K562 (cell line): ENCODE results near the gene SMIM13. TPM values are rescaled to one million over a fixed set of nuclear protein-coding genes. Genes with fewer than 3 reads are reported as not detected.

Experiments
- BDP1 ChIP-seq: IDR thresholded peaks from 3 replicates; pipeline ENCODE4 v1.6.1; 2011; ENCODE audit not compliant: insufficient read length, insufficient read depth
- CEBPB ChIP-seq: fragments of 450-650 bp; IDR thresholded peaks from 2 replicates; pipeline ENCODE4 v1.6.1; 2016; ENCODE audit warnings: missing genetic modification characterization, missing compliant biosample characterization
- DPF2 ChIP-seq: fragments of 450-650 bp; IDR thresholded peaks from 2 replicates; pipeline ENCODE4 v1.6.1; 2016
- HDAC2 ChIP-seq: fragments of 450-650 bp; IDR thresholded peaks from 2 replicates; pipeline ENCODE4 v1.6.1; 2016; ENCODE audit warnings: mild to moderate bottlenecking
- MCM3 ChIP-seq: fragments of 450-650 bp; IDR thresholded peaks from 2 replicates; pipeline ENCODE4 v1.6.1; 2016
- NFIX ChIP-seq: fragments of 250-450 bp; sonication (Bioruptor Pico); IDR thresholded peaks from 2 replicates; pipeline ENCODE4 v1.4.0; 2020; ENCODE audit warnings: low read depth, mild to moderate bottlenecking, moderate library complexity
- PCBP2 ChIP-seq: fragments of 200-400 bp; formaldehyde crosslinking; IDR thresholded peaks from 2 replicates; pipeline ENCODE4 v1.6.1; 2018; ENCODE audit warnings: low read length, low read depth, mild to moderate bottlenecking, moderate library complexity; ENCODE audit not compliant: poor library complexity, severe bottlenecking
- RBFOX2 ChIP-seq: fragments of 200-400 bp; formaldehyde crosslinking; IDR thresholded peaks from 2 replicates; pipeline ENCODE4 v1.6.1; 2017; ENCODE audit warnings: low read depth, mild to moderate bottlenecking, low read length, moderate library complexity
- SOX6 ChIP-seq: fragments of 450-650 bp; IDR thresholded peaks from 2 replicates; pipeline ENCODE4 v1.6.1; 2014; ENCODE audit warnings: mild to moderate bottlenecking
- SREBF2 ChIP-seq: sonication (generic); formaldehyde crosslinking; IDR thresholded peaks from 2 replicates; pipeline ENCODE4 v1.4.0; 2020; ENCODE audit warnings: mild to moderate bottlenecking, missing genetic modification reagents
- SRSF9 ChIP-seq: fragments of 200-400 bp; formaldehyde crosslinking; IDR thresholded peaks from 2 replicates; pipeline ENCODE4 v1.6.1; 2017; ENCODE audit warnings: low read depth, low read length, borderline replicate concordance
- ZC3H8 ChIP-seq: fragments of 450-650 bp; IDR thresholded peaks from 2 replicates; pipeline ENCODE4 v1.6.1; 2017
- ZNF239 ChIP-seq: fragments of 250-450 bp; sonication (Bioruptor Pico); IDR thresholded peaks from 2 replicates; pipeline ENCODE4 v1.4.0; 2020; ENCODE audit warnings: mild to moderate bottlenecking
- ZNF764 ChIP-seq: fragments of 250-450 bp; sonication (Bioruptor Pico); IDR thresholded peaks from 2 replicates; pipeline ENCODE4 v1.4.0; 2020; ENCODE audit warnings: low read depth, mild to moderate bottlenecking, moderate library complexity
- ZNF785 ChIP-seq: fragments of 250-450 bp; sonication (Bioruptor Pico); IDR thresholded peaks from 2 replicates; pipeline ENCODE4 v1.4.0; 2020; ENCODE audit warnings: mild to moderate bottlenecking
- polyA plus RNA-seq, 8 experiments: library from polyadenylated mRNA; depleted of rRNA in 4 of 8; stranded (reverse) in 5 of 8; unstranded in 3 of 8; fragments of >200 nt; fragmentation: Nextera tagmentation in 2 of 8; fragmentation: Illumina TruSeq in 1 of 8; extraction: Ambion mirVana in 2 of 8; extraction: Trizol in 1 of 8; gene quantifications; 2 replicates each; pipeline versions ENCODE4 v1.2.1 to v1.2.3, GENCODE V29; 2011 to 2014; ENCODE audit warnings: inconsistent platforms in 1 of 8, missing spikeins in 1 of 8
- total RNA-seq, 7 experiments: library from RNA; depleted of rRNA in 6 of 7; stranded (reverse); fragments of >200 nt in 6 of 7; fragmentation: Illumina TruSeq in 2 of 7; extraction: Trizol in 2 of 7; gene quantifications; 2 replicates each; pipeline versions ENCODE4 v1.2.1 to v1.2.3, GENCODE V29; 2011 to 2021; ENCODE audit warnings: low replicate concordance in 1 of 7
- TF ChIP-seq, protein P1 (sequence below): fragments of 450-650 bp; IDR thresholded peaks from 2 replicates; pipeline ENCODE4 v1.6.1; 2016; ENCODE audit warnings: borderline replicate concordance
- TF ChIP-seq, protein P2 (sequence below): fragments of 450-650 bp; formaldehyde crosslinking; IDR thresholded peaks from 2 replicates; pipeline ENCODE4 v1.4.0; 2022; ENCODE audit warnings: mild to moderate bottlenecking, moderate library complexity
- TF ChIP-seq, protein P3 (sequence below): fragments of 450-650 bp; IDR thresholded peaks from 2 replicates; pipeline ENCODE4 v1.7.1; 2018; ENCODE audit warnings: mild to moderate bottlenecking, low read depth; ENCODE audit not compliant: partially characterized antibody
- TF ChIP-seq, protein P4 (sequence below): fragments of 450-650 bp; formaldehyde crosslinking; IDR thresholded peaks from 2 replicates; pipeline ENCODE4 v1.4.0; 2020; ENCODE audit warnings: mild to moderate bottlenecking, moderate library complexity
- TF ChIP-seq, protein P5 (sequence below): fragments of 450-650 bp; IDR thresholded peaks from 2 replicates; pipeline ENCODE4 v1.6.1; 2018; ENCODE audit warnings: mild to moderate bottlenecking, low read depth; ENCODE audit not compliant: partially characterized antibody
- TF ChIP-seq, protein P6 (sequence below): fragments of 450-650 bp; IDR thresholded peaks from 2 replicates; pipeline ENCODE4 v1.6.1; 2016

SMIM13 gene
- total and polyA plus RNA-seq, 9 of the 15 experiments (the other 6 are each of a cell fraction or from before 2014, with no cell fraction given) = 5.5 to 24.8 (median 11.7) TPM

DNA sequence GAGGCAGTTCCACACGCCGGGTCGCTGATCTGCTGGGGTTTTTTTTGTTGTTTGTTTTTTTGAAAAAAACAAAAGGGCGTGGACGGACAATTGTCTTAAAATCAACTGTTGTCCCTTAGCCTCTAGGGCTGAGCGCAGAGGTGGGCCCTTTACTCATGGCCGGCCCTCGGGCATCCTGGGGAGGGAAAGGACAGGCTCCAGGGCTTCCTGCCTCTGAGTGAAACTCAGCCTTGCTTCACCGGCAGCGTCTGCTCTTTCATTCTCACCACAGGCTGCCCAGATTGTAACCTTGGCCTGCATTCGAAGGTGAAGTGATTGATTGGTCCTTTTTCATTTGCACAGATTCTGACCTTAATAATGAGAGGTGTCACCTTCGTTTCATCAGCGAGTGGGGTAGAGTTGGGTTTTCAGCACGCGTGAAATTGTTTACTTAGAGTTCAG is 797 bp downstream of the SMIM13 start (continued):
- TF ChIP-seq SREBF2 (CRISPR knock-in tag) (no peak), DPF2 (0 out of 2 replicates have a peak, but pooled peaks have one; percentile 37), NFIX (CRISPR knock-in tag) (no peak), SOX6 (no peak), ZNF785 (no peak), ZNF239 (no peak), ZC3H8 (no peak), PCBP2 (no peak), CEBPB (no peak), SRSF9 (no peak), HDAC2 (peak; percentile 69), ZNF764 (CRISPR knock-in tag) (no peak), MCM3 (no peak), RBFOX2 (no peak), BDP1 (no peak)
- TF ChIP-seq, protein P1, sequence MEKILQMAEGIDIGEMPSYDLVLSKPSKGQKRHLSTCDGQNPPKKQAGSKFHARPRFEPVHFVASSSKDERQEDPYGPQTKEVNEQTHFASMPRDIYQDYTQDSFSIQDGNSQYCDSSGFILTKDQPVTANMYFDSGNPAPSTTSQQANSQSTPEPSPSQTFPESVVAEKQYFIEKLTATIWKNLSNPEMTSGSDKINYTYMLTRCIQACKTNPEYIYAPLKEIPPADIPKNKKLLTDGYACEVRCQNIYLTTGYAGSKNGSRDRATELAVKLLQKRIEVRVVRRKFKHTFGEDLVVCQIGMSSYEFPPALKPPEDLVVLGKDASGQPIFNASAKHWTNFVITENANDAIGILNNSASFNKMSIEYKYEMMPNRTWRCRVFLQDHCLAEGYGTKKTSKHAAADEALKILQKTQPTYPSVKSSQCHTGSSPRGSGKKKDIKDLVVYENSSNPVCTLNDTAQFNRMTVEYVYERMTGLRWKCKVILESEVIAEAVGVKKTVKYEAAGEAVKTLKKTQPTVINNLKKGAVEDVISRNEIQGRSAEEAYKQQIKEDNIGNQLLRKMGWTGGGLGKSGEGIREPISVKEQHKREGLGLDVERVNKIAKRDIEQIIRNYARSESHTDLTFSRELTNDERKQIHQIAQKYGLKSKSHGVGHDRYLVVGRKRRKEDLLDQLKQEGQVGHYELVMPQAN = 0 out of 2 replicates have a peak, but pooled peaks have one; percentile 18
- TF ChIP-seq, protein P2, sequence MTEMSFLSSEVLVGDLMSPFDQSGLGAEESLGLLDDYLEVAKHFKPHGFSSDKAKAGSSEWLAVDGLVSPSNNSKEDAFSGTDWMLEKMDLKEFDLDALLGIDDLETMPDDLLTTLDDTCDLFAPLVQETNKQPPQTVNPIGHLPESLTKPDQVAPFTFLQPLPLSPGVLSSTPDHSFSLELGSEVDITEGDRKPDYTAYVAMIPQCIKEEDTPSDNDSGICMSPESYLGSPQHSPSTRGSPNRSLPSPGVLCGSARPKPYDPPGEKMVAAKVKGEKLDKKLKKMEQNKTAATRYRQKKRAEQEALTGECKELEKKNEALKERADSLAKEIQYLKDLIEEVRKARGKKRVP (CRISPR knock-in tag) = 0 out of 2 replicates have a peak, but pooled peaks have one; percentile 30
- TF ChIP-seq, protein P3, sequence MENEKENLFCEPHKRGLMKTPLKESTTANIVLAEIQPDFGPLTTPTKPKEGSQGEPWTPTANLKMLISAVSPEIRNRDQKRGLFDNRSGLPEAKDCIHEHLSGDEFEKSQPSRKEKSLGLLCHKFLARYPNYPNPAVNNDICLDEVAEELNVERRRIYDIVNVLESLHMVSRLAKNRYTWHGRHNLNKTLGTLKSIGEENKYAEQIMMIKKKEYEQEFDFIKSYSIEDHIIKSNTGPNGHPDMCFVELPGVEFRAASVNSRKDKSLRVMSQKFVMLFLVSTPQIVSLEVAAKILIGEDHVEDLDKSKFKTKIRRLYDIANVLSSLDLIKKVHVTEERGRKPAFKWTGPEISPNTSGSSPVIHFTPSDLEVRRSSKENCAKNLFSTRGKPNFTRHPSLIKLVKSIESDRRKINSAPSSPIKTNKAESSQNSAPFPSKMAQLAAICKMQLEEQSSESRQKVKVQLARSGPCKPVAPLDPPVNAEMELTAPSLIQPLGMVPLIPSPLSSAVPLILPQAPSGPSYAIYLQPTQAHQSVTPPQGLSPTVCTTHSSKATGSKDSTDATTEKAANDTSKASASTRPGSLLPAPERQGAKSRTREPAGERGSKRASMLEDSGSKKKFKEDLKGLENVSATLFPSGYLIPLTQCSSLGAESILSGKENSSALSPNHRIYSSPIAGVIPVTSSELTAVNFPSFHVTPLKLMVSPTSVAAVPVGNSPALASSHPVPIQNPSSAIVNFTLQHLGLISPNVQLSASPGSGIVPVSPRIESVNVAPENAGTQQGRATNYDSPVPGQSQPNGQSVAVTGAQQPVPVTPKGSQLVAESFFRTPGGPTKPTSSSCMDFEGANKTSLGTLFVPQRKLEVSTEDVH = no peak
- TF ChIP-seq, protein P4, sequence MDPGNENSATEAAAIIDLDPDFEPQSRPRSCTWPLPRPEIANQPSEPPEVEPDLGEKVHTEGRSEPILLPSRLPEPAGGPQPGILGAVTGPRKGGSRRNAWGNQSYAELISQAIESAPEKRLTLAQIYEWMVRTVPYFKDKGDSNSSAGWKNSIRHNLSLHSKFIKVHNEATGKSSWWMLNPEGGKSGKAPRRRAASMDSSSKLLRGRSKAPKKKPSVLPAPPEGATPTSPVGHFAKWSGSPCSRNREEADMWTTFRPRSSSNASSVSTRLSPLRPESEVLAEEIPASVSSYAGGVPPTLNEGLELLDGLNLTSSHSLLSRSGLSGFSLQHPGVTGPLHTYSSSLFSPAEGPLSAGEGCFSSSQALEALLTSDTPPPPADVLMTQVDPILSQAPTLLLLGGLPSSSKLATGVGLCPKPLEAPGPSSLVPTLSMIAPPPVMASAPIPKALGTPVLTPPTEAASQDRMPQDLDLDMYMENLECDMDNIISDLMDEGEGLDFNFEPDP (CRISPR knock-in tag) = no peak
- TF ChIP-seq, protein P5, sequence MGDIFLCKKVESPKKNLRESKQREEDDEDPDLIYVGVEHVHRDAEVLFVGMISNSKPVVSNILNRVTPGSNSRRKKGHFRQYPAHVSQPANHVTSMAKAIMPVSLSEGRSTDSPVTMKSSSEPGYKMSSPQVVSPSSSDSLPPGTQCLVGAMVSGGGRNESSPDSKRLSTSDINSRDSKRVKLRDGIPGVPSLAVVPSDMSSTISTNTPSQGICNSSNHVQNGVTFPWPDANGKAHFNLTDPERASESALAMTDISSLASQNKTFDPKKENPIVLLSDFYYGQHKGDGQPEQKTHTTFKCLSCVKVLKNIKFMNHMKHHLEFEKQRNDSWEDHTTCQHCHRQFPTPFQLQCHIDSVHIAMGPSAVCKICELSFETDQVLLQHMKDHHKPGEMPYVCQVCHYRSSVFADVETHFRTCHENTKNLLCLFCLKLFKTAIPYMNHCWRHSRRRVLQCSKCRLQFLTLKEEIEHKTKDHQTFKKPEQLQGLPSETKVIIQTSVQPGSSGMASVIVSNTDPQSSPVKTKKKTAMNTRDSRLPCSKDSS = no peak
- TF ChIP-seq, protein P6, sequence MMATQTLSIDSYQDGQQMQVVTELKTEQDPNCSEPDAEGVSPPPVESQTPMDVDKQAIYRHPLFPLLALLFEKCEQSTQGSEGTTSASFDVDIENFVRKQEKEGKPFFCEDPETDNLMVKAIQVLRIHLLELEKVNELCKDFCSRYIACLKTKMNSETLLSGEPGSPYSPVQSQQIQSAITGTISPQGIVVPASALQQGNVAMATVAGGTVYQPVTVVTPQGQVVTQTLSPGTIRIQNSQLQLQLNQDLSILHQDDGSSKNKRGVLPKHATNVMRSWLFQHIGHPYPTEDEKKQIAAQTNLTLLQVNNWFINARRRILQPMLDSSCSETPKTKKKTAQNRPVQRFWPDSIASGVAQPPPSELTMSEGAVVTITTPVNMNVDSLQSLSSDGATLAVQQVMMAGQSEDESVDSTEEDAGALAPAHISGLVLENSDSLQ = peak; percentile 29; the same call in 1 of the 2 replicates
